Measurements from ENCODE around the gene DSG2.

- TF ChIP-seq CTCF (conservative IDR thresholded peaks at IDR 0.05 in 1 of 2, IDR thresholded peaks at IDR 0.05 in 1 of 2; ENCODE audit: extremely low read depth in 1 of 2, insufficient read depth in 1 of 2, low read depth in 1 of 2, low read length in 2 of 2) (no peak), EZH2 (IDR thresholded peaks at IDR 0.05; ENCODE audit: borderline replicate concordance, low read length) (no peak)
Measured at GRCh38 chr18:31575515-31576257, 77.7 kb downstream of the DSG2 start.
